Measurements from ENCODE around the gene KRTAP10-11.
"Not testable (repeated sequence)": the region's sequence is repeated elsewhere in the genome, so short reads cannot be mapped to it uniquely, and the experiment has no call there.

Gene KRTAP10-11

DNA sequence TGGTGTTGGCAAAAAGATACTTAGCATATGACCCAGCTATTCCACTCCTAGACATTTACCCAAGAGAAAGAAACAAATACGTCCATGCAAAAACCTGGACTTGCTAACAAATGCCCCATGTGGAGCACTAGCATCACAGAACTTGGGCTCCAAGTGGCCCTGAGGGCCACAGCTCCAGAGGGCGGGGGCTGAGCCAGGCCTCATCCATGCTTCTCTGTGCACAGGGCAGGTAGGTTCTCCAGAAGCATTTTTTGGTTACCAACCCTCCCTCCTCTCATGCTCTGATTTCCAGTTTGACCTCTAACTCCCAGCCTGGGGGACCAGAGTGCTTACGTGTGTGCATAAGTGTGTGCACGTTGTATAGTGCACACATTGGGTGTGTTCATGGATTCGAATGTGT lies 18.5 kb downstream of the KRTAP10-11 start:
- no peak for DNase-seq (ENCODE audit: low read depth)

DNA sequence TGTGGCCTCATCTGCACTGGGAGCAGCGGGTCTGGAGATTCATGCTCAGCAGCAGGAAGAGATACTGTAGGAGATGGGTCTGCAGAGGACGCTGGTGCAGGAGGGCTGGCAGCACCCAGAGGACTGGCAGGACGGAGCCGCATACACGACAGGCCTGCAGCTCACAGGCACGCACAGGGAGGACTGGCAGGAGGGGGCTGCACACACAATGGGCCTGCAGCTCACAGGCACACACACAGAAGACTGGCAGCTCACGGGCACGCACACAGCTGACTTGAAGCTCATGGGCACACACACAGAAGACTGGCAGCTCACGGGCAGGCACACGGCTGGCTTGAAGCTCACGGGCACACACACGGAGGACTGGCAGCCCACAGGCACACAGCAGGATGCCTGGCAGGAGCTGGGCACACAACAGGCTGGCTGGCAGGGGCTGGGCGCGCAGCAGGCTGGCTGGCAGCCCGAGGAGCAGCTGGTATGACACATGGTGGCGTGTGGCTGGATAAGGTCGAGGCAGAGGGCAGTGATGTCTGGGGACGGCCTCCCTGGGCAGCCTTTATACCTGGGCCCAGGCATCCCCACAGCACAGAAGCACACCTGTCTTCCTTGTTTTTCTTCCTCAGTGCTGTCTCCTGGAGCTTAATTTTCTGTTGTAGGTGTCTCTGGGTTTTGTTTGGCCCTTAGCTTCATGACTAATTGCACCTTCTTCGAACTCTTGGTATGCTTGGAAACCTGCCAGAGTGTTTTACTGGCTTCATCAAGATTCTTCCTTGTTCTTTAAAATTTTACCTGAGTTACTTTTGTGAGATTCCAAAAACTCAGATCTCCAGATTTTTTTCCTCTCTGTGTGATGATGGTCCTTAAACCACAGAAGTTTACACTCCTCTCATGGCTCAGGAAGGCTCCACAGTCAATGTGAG lies 20.4 kb downstream of the KRTAP10-11 start, which contains the start of gene KRTAP12-2:
KRTAP12-2 (minus strand) TSS at position 527 of the 920 bp plus-strand sequence; CDS start at position 486, 41 bp downstream.
- DNase-seq (ENCODE audit: low read depth), result no peak

DNA sequence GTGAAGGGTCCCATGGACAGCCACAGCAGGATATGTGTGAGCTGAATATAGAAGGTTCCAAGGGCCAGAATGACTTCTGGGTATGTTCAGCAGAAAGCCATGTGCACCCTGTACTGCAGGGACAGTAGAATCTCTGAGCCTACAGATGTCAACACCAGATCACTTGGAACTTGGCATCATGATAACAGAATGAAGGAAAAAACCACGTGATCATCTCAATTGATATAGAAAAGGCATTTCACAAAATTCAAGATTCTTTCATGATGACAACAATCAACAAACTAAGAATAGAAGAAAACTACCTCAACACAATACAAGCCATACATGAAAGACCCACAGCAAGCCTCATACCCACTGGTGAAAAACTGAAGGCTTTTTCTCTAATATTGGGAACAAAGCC lies 21.4 kb downstream of the KRTAP10-11 start:
- no peak for DNase-seq (ENCODE audit: low read depth)

DNA sequence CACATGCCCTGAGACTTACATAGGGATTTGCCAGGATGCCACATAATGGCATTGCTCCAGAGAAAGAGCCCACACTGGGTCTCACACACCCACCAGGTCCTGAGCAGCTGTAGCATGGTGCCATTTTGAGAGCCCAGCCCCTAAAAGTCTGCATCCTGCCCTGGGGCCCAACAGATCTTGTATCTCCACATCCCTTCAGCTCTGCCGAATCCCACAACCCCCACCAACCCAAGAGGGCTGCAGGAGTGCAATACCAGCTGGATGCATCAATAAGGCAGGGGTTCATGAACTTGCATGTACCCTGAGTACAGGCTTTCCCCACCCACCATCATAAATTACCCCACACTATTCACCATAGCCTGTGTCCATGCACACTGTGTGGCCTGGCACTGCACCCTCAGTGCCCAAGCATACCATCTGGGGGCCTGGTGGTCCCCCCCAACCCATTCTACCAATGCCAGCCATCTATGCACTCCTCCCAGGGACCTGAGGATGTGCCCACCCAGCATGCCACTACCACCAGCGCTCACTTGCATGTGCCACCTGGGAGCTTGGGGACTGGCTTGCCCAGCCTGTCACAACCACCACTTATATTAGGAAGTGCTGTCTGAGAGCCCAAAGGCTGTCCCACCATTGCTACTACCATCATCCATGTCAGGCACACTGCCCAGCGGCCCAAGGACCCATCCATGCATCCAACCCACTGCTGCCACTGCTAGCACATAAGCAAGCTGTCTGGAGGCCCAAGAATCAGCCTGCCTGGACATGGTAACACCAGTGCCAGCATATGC lies 24.6 kb downstream of the KRTAP10-11 start:
- no peak for DNase-seq (ENCODE audit: low read depth)

DNA sequence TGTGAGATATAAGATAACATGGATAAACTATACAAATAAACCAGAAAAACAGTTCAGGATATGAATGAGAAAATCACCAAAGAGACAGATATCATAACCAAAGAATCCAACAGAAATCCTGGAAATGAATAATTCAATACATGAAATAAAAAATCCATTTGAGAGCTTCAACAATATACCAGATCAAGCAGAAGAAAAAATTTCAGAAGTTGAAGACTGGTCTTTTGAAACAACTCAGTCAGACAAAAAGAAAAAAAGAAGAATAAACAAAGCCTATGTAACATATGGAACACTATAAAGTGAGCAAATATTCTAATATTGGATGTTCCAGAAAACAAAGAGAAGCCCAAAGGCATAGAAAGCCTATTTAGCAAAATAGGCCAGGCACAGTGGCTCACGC lies 25.7 kb downstream of the KRTAP10-11 start:
- no peak for DNase-seq (ENCODE audit: low read depth)

DNA sequence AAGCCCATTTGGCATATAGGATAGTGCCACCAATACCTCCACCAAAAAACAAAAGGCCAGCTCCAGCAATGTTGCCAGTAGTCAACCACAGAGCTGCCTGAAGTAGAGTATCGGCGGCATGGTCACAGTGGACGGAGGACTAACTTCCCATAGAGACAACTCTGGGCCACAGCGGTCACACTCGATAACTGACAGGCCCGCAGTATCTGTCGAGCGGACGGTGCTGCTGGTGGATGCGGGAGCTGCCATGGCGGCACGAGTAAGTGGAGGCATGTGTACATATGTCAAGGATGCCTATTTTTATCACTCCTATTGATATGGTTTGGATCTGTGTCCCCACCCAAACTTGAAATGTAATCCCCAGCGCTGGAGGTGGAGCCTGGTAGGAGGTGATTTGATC lies 31.7 kb downstream of the KRTAP10-11 start:
- no peak for DNase-seq (ENCODE audit: low read depth)

DNA sequence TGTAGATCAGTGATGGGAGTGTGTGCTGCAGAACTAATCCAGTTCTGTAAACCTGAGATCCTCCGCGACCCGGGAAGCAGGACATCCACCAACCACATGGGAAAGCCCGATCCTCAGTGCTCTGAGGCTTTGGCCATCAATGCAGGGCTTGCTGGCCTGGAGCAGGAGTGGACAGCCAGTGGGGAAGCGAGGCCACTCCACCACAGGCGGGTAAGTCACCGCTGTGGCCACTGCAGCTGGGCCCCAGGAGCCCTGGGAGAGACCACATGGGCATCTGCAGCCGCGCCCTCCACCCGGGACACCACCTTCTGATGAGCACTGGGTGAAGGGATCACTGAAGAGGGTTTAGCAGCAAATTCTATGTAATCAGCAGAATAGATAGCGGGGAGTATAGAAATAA lies 34.9 kb downstream of the KRTAP10-11 start:
- no peak for DNase-seq (ENCODE audit: low read depth)

DNA sequence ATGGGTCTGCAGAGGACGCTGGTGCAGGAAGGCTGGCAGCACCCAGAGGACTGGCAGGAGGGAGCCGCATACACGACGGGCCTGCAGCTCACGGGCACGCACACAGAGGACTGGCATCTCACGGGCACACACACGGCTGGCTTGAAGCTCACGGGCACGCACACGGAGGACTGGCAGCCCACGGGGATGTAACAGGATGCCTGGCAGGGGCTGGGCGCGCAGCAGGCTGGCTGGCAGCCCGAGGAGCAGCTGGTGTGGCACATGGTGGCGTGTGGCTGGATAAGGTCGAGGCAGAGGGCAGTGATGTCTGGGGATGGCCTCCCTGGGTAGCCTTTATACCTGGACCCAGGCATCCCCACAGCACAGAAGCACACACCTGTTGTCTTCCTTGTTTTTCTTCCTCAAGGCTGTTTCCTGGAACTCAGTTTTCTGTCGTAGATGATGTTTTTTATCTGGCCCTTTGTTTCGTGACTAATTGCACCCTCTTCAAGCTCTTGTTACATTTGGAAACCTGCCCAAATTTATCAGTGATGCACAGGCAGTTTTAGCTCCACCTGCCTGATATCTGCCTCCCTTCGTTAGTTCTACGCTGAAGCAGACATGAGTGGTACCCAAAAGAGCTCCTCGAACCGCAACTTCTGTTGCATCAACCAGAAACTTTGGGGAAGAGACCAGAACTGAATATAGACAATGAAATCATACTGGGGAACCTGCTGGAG lies 35.8 kb downstream of the KRTAP10-11 start, which contains the start of gene KRTAP12-1:
KRTAP12-1 (minus strand) TSS at position 303 of the 719 bp plus-strand sequence; CDS start at position 263, 40 bp downstream.
- no peak for DNase-seq (ENCODE audit: low read depth)

DNA sequence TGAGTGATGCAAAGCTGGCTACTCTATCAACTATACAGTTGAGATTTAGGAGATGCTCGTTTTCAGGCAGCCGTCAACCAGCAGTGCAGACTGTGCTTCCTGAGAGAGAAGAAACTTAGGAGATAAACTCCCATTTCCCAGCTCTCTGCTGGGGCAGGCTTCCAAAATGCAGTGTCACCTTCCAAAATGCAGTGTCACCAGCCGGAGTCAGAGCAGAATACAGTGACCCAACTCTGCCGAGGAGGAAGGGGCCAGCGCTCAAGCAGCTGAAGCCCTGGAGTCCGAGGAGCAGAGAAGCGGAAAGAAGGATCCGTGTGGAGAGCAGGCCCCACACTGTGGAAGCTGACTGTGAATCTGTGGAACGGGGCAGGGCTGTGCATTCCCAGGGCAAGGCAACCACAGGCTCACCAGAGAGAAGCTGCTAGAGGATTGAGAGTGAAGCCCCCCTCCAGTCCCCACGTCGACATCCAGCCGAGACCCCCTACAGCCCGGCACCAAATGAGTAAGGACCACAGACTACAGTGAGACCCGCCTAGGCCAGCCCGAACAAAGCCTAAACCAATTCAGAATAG lies 36.5 kb downstream of the KRTAP10-11 start:
- no peak for DNase-seq (ENCODE audit: low read depth)

DNA sequence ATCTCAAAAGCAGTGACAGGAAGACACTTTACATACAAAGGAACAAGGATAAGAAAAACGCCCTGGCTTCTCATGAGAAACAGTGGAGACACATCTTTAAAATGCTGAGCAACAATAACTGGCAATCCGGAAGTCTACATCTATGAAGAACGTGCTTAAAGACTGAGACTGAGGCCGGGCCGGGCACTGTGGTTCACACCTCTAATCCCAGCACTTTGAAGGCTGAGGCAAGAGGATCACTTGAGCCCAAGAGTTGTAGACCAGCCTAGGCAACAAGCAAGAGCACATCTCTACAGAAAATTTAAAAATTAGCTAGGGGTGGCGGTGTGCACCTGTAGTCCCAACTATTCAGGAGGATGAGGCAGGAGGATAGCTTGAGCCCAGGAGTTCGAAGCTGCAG lies 37.9 kb downstream of the KRTAP10-11 start:
- no peak for DNase-seq (ENCODE audit: low read depth)

DNA sequence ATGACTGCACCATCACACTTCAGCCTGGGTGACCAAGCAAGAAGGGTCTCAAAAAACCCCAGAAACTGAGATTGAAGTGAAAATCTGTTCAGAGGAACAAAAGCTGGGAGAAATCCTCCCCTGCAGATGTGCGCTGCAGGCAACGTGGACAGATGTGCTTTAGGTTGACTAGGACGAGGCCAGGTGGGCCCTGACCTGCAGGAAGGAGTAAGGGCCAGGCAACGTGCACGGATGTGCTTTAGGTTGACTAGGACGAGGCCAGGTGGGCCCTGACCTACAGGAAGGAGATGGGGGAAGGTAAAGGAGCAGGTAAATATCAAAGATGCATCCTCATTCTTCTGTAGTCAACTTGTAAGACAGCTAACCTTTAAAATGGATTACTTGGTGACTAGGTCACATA lies 38.3 kb downstream of the KRTAP10-11 start:
- DNase-seq (ENCODE audit: low read depth), result no peak

DNA sequence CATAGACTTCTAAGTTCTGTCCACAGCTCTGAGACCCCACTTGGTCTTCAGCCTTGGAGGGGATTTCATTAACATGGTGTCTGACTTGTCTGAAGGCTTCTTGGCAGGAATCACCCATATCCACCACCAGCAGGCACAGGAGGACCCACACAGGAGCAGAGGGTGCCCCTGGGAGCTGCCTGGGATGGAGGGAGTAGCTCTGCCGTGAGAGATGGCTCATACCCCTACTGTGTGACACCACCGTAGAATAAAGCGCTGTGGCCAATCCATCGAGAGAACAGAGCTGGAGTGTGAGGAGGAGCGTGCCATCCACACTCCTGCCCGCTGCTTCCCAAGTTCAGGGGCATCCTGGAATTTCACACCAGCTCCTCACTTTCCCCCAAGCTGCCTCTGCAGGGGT lies 38.8 kb downstream of the KRTAP10-11 start:
- DNase-seq (ENCODE audit: low read depth), result not testable (repeated sequence)

DNA sequence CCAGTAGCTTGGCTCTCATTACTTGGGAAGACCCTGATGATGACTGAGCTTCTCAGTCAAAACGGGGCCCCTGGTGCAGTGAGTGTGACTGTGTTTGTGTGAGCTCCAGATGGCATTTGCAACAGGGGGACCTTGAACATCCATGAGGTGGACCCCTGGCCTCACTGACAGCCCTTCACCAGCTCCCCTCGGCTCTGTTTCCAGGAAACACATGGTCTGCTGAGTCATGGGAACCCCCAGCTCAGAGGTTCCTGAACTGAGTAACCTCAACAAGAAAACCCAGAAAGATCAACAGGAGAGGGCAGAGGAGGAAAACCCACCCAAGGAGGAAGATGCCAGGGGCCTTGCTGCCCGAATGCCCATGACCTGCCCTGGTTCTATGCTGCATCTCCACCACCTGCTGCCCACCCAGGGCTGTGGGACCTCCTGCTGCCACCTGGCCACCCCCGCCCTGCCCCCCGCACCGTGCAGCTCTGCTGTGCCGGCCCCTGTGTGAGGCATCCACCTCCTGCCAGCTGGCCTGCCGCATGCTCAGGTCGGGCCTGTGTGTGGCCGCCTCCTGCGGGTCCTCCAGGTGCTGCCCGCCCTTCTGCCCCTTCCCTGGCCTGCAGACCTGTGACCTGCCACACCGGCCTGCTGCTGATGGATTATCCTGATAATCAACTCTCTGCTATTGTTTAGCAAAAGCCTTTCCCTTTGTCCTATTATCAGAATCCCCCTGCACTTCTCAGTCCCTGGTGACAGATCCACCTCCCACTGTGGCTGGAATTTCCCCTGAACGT lies 40.0 kb downstream of the KRTAP10-11 start:
- no peak for DNase-seq (ENCODE audit: low read depth)

DNA sequence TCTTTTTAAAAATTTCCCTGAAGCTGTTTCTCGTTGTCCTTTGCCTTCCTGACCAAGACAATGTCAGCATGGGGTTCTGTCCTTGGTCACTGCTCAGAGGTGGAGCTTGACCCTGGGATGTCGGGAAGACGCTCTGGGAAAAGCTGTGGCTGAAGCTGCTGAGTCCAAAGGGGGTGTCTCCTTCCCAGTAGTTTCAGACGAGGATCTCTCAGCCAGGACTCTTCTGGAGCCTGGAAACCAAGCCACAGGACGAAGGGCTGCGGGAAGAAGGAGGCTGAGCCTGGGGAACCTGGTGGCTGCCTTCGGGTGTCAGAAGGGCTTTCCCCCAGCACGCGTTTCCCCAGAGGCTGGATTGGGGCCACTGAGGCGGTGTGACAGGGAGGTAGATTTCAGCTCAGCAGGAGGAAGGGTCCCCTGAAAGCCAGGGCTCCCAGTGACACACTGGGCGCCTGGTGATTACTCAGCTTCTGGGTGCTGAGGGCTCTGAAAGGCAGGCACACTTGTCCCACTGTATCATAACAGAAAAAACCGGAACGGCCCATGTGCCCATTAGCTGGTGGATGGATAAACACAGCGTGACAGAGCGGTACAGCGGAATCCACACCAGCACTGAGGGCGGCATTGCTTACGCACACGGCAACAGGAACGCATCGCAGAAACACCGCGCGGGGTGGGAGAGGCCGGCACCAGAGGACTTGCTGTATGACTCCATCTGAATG lies 40.8 kb downstream of the KRTAP10-11 start:
- DNase-seq (ENCODE audit: low read depth), result no peak

DNA sequence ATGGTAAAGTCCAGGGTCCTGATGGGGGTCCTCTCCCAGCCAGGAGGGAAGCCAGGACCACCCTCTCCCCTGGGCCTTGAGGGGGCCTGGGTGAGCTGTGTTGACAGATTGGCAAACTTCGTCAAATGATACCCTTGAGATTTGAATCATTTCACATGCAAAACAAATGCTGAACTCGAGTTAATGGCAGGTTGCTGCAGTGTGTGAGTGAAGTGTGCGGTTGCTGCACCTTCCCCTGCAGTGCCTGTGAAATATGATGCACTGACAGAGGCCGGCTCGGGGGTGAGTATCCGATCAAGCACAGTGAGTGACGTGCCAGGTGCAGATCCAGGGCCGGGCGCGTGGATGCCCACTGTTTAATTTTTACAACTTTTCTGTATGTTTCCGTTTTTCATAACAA lies 41.5 kb downstream of the KRTAP10-11 start:
- DNase-seq (ENCODE audit: low read depth), result no peak

DNA sequence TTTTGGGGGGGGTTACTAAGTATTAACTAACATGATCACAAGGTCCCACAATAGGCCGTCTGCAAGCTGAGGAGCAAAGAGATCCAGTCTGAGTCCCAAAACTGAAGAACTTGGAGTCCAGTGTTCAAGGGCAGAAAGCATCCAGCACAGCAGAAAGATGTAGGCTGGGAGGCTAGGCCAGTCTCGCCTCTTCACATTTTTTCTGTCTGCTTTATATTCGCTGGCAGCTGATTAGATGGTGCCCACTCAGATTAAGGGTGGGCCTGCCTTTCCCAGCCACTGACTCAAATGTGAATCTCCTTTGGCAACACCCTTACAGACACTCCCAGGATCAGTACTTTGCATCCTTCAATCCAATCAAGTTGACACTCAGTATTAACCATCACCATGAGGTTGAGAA lies 43.5 kb downstream of the KRTAP10-11 start:
- DNase-seq (ENCODE audit: low read depth), result not testable (repeated sequence)

DNA sequence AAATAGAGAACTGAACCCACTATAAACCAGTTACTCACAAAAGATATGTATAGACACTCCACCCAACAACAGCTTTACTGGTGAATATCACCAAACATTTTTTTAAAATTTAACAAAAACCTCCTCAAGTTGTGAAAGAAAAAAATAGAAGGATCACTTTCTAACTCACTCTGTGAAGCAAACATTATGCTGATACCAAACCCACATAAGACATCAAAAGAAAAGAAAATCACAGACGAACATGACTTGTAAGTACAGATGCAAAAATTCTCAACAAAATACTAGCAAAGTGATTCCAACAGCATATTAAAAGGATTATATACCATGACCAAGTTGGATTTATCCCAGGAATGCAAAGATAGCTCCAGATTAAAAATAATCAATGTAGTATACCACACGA lies 45.5 kb downstream of the KRTAP10-11 start:
- DNase-seq (ENCODE audit: low read depth), result no peak

DNA sequence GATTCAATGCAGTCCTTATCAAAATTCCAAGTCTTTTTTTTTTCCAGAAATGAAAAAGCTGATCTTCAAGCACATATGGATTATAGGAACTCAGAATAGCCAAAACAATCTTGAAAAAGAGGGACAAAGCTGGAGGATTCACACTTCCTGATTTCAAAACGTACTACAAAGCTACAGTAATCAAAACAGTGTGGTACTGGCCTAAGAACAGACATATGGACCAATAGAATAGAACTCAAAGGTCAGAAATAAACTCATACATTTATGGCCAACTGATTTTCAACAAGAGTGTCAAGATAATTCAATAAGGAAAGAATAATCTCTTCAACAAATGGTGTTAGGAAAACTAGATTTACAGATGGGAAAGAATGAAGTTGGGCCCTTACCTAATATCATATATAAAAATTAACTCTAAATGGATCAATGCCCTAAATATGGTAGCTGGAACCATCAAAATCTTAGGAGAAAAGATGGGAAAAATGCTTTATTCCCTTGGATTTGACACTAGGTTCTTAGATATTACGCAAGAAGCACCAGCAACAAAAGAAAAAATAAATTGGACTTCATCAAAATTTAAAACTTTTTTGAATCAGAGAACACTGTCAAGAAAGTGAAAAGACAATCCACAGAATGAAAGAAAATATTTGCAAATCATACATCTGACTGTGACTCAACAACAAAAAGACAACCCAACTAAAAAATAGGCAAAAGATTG lies 46.7 kb downstream of the KRTAP10-11 start:
- no peak for DNase-seq (ENCODE audit: low read depth)

DNA sequence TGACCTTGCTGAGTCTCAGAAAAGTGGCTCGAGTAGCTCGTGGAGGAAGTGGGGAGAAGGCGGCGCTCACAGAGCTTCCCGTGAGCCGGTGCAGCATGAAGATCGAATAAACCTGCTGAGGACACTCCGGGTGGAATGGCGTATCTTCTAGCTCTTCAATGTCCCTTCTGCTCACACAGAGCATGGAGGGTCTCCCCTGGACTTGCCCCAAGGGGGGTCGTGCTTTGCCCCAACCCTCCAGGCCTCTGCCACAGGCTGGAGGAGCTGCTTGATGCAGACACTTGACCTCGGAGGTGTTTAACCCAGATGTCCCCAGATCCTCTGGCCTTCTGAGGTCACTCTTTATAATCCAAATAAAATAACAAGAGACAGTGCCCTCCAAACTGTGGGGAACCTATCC lies 48.6 kb downstream of the KRTAP10-11 start:
- DNase-seq (ENCODE audit: low read depth), result no peak

DNA sequence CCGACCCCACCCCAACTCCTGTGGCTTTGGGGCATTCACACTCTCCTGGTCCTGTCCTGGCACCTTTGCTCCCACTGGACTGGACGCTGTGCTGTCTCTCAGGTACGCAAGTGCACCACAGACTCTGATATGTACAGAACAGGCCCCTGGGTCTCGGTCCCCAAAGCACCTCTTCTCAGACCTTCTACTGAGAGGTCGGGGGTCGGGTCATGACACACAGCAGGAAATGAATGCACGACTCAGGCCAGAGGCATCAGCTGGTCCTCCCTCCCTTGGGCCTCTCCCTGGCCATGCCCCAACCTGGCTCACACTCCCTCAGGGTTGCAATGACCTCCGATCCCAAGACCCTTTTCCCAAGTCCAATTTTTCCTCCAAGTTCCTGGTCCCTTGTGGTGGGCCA lies 49.0 kb downstream of the KRTAP10-11 start:
- no peak for DNase-seq (ENCODE audit: low read depth)
